GM06990 (cell line): ENCODE data around the gene TAF1B.

Source experiments
- DNase-seq: peaks from one replicate; pipeline ENCODE4 v3.0.0-alpha.2; 2011; ENCODE audit not compliant: insufficient read length; ENCODE audit errors: extremely low read depth
- H3K27me3 ChIP-seq: replicated peaks from 2 replicates; pipeline ENCODE4 v1.6.0; 2011; ENCODE audit warnings: low read length; ENCODE audit not compliant: control insufficient read depth, insufficient read depth
- H3K36me3 ChIP-seq: 2 replicates; pipeline ENCODE4 v1.5.1; 2011; ENCODE audit warnings: low read length; ENCODE audit not compliant: control insufficient read depth, insufficient read depth
- H3K4me3 ChIP-seq: replicated peaks from 2 replicates; pipeline ENCODE4 v1.5.1; 2011; ENCODE audit warnings: low read depth, mild to moderate bottlenecking, control low read depth, low read length
- CTCF ChIP-seq: IDR thresholded peaks from 2 replicates; pipeline ENCODE4 v1.5.1; 2011; ENCODE audit warnings: low read length, control low read depth, mild to moderate bottlenecking, inconsistent platforms; ENCODE audit not compliant: insufficient read depth, poor library complexity, severe bottlenecking

The TAF1B gene

GRCh38 chr2:9884436-9884835 lies 41.2 kb downstream of the TAF1B start:
- no peak overlapping the region for H3K4me3 ChIP-seq

GRCh38 chr2:9885036-9885684 lies 41.9 kb downstream of the TAF1B start:
- H3K36me3 ChIP-seq: peaks cover 2% of the 10 kb centered on the region; the same call in 1 of the 2 replicates

More at GRCh38 chr2:9884436-9884835, 41.2 kb downstream of the TAF1B start:
- Histone ChIP-seq H3K27me3 (no peaks in the 10 kb centered on the region), H3K36me3 (peaks cover 2% of the 10 kb centered on the region; the same call in 1 of the 2 replicates)
- DNase-seq: no peak
- no peak for TF ChIP-seq CTCF

GRCh38 chr2:9887513-9887912 lies 44.2 kb downstream of the TAF1B start:
- Histone ChIP-seq H3K27me3 (no peaks in the 10 kb centered on the region), H3K36me3 (peaks cover 2% of the 10 kb centered on the region; the same call in 1 of the 2 replicates), H3K4me3 (no peak overlapping the region)
- no peak for DNase-seq
- TF ChIP-seq CTCF: no peak

More at GRCh38 chr2:9885036-9885684, 41.9 kb downstream of the TAF1B start:
- H3K4me3 ChIP-seq: no peak overlapping the region
- H3K27me3 ChIP-seq: no peaks in the 10 kb centered on the region
- no peak for DNase-seq
- TF ChIP-seq CTCF: no peak

GRCh38 chr2:9889812-9890261 lies 46.6 kb downstream of the TAF1B start:
- no peak for DNase-seq
- Histone ChIP-seq H3K4me3 (no peak overlapping the region), H3K27me3 (no peaks in the 10 kb centered on the region), H3K36me3 (no peaks in the 10 kb centered on the region)
- no peak for TF ChIP-seq CTCF

- Histone ChIP-seq H3K36me3 (no peaks in the 10 kb centered on the region), H3K27me3 (no peaks in the 10 kb centered on the region), H3K4me3 (no peak overlapping the region)
- no peak for TF ChIP-seq CTCF
- no peak for DNase-seq
Observed at GRCh38 chr2:9892236-9892635, 49.0 kb downstream of the TAF1B start.
